Measurements from ENCODE around the gene ZNF398.
"Not testable (repeated sequence)": the region's sequence is repeated elsewhere in the genome, so short reads cannot be mapped to it uniquely, and the experiment has no call there.

Gene ZNF398

GRCh38 chr7:149198161-149198816 lies 51.0 kb downstream of the ZNF398 start:
- no peak for DNase-seq

- DNase-seq, result no peak
These were observed 52.2 kb downstream of the ZNF398 start for GRCh38 chr7:149199234-149199995.

- no peak for DNase-seq
These were observed 55.6 kb downstream of the ZNF398 start for GRCh38 chr7:149202831-149203231.

DNA sequence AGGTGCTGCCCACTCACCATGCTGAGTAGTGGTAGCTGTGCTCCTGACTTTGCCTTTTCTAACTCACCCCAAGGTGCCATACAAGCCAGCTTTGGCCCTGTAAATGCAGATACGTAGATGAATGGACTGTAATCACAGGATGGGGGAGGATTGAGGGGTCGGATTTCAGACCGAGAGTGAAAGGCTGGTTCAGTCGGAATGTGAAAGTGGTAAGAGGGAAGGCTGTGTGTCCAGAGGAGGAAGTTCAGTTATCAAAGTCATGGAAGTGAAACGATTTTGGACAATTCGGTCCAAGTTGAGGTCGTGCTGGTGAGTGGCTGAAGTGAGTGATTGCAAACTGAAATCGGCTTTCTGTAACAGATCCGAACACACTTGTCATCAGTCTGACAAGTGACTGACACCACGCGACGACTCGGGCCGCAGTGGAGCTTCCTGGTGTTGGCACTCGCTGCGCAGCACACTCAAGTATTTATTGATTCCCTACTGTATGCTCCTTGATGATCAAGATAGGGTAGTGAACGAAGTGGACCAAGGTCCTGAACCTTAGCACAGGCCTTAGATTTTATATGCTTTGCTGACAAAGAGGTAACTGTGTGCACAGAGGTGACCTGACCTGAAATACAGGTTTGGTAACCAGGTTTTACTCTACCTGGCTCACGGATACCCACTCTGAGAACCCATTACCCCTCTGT lies 58.6 kb downstream of the ZNF398 start:
- no peak for DNase-seq

DNA sequence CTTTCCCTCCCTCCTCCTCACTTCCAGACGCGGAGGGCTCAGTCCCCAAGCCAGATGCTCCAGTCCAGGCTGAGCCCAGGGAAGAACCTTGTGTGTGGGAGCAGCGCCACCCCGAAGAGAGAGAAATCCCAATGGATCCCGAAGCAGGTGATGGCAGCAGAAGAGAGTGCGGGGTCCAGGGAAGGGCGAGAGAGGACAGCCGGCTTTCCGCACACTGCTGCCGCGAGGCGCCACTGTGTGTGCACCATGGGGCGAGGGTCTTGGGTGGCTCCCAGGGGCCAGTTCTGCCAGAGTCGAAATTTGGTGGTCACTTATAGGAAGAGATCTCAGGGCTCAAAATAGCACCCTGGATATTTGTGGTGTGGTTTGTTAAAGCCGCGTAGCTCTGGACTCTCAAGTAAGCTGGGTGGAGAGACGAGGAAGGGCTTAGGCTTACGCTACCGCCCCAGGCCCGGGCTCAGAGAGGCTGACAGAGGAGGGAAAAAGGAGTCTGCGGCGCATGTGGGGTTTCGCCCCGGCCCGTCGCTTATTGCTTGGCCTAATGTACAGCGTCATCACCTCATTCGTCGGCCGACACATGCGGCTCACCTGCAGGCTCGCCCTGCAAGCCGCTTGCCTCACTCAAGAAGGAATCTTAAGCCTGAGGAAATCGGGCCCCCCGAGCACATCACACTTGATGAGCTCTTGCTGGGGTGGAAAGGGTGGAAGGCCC lies 60.2 kb downstream of the ZNF398 start:
- no peak for DNase-seq

DNA sequence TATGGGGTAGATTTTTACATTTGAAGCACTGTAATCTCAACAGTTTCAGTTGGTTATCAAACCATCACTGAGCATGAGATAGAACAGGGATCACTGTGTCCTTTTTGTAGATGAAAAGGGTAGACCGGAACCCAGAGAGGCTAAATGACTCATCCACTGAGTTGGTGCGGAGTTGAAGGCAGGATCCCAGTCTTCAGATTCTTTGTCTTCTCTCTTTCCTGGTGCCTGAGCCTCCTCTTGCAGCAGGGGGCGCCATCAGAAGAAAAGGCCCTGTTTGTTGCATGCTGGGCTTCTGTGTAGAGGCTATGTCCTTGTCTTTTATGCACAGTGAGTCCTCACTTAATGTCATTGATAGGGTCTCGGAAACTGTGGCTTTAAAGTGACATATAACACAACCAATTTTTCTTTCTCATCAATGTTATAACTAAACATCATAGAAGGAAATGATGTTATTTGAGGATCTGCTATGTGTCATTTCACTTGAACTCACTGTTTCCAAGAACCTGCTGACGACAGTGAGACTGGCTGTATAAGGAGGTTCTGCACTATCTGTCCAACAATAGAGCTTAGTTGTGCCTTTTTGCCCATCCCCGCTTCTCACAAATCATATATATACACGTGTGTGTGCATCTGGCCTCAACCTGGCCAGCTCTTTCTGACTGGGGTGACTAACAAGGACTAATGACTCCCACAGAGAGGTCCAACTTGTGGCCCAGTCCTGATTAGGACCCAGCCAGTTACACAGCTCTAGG lies 62.4 kb downstream of the ZNF398 start:
- peak; percentile 23 for DNase-seq

GRCh38 chr7:149210551-149210950 lies 63.3 kb downstream of the ZNF398 start:
- DNase-seq, result no peak

- DNase-seq, result no peak
These were observed 66.9 kb downstream of the ZNF398 start for GRCh38 chr7:149214020-149214720.

DNA sequence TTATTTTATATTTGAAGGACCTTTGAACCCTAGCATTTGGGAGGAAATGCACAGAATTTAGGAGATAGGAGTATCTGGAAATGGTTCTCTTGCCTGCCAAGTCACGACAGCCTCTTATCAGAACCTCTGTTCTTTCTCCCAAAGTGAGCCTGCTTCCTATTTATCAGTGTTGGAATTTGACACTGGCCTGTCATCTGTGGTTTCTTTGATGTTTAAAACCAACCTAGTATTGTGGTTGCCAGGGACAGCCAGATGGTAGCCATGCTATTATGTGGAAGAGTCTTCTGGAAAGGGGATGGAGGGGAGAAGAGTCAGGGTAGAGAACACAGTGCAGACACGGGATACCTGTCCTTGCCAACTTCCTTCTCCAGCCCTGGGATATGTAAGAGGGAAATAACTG lies 69.1 kb downstream of the ZNF398 start:
- DNase-seq, result no peak

GRCh38 chr7:149217570-149217969 lies 70.3 kb downstream of the ZNF398 start:
- no peak for DNase-seq

- no peak for DNase-seq
These were observed 71.5 kb downstream of the ZNF398 start for GRCh38 chr7:149218469-149219420.

DNA sequence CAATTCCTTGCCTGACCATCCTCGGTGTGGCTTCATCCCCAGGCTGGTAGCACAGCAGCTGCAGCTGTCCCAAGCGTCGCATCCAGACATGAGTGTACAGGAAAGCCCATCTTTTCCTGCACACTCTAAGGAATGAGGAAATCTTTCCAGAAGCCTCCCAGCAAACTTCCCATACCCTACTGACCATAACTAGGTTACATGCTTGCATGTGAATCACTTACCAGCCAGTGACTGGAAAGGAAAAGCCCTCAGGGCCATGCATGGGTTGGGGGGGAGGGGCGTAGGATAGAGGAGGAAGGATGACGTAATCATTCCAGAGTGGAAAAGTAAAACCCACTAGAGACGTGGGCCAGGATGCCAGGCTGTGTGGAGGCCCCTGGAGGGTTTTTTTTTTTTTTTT lies 73.3 kb downstream of the ZNF398 start:
- no peak for DNase-seq

GRCh38 chr7:149223176-149223575 lies 75.9 kb downstream of the ZNF398 start:
- DNase-seq, result no peak

DNA sequence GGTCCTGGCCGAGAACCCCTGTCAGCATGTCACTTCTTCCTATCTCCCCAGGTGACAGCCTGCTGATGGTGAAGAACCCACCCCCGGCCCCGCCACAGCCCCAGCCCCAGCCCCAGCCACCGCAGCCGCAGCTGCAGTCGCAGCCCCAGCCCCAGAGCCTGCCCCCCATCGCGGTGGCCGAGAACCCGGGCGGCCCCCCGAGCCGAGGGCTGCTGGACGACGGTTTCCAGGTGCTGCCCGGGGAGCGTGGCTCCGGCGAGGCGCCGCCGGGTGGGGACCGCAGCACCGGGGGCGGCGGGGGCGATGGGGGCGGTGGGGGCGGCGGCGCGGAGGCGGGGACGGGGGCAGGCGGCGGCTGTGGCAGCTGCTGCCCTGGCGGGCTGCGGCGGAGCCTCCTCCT lies 76.5 kb downstream of the ZNF398 start:
- DNase-seq, result no peak

GRCh38 chr7:149224352-149224751 lies 77.1 kb downstream of the ZNF398 start:
- DNase-seq, result no peak

- no peak for DNase-seq
These were observed 77.9 kb downstream of the ZNF398 start for GRCh38 chr7:149225106-149225505.

DNA sequence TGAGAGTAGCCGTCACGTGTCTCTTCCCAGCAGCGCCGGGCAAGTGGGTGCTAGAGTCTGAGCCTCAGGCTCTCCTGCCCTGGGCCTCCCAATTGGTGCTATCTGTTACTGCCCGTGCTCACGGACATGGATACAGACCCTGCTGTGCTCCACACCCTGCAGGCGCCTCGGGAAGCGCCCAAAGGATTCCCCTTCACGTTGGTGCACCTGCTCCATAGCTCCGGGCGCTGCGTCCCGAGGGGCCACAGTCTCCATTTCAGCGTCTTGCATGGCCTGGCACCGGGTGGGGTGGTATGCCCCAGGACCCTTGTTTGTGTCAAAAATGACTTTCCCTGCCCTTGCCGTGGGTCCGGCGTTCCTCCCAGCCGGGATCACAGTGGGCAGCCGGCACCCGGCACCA lies 78.4 kb downstream of the ZNF398 start:
- DNase-seq, result no peak

DNA sequence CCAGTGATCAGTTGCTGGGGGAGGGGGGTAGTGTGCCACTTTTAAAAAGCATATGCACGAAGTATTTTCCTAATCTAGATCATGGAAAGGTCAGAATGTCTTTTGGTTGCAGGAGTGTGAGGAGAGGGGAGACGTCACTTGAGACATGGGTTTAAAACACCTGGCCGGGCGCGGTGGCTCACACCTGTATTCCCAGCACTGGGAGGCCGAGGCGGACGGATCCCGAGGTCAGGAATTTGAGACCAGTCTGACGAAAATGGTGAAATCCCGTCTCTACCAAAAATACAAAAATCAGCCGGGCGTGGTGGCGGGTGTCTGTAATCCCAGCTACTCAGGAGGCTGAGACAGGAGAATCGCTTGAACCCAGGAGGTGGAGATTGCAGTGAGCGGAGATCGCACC lies 79.1 kb downstream of the ZNF398 start:
- DNase-seq, result not testable (repeated sequence)

- no peak for DNase-seq
These were observed 79.7 kb downstream of the ZNF398 start for GRCh38 chr7:149226840-149227494.

DNA sequence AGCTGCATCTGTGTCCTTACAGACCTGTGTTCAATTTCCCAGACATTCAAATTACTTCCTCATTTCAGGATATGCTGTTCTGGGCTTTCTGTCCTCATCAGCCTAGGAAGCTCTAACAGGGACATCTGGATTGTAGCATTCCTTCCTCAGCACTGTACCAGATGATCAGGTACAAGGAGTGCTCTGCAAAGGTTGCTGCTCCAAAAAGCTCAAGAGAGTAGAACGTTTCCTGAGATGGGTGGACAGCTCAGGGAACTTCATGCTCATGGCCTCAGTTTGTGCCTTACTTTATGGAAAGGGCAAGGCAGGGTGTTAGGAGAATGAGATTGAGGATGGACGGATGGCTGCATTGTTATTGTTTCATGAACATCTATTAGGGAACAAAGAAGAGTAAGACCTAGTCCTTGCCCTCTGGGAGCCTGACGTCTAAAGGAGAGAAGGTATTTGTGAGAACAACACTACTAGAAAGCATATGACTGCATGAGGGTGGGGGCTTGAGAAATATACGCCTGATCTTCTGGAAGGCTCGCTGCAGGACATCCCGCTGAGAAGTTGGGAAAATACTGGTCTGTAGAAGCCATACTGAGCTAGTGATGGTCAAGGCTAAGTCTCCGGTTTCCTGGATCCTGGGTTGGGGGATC lies 81.7 kb downstream of the ZNF398 start:
- no peak for DNase-seq

Data from NCI-H1092 (cell line).